Hippocampal formation (tissue), 2 donors: ENCODE data around the gene DBP.
"Not testable (repeated sequence)": the region's sequence is repeated elsewhere in the genome, so short reads cannot be mapped to it uniquely, and the experiment has no call there.

ENCODE experiments used
- DNase-seq, 2 donors: peaks; one replicate each; lab custom pipeline; 2025; lab: John Stamatoyannopoulos, UW

Gene DBP

DNA sequence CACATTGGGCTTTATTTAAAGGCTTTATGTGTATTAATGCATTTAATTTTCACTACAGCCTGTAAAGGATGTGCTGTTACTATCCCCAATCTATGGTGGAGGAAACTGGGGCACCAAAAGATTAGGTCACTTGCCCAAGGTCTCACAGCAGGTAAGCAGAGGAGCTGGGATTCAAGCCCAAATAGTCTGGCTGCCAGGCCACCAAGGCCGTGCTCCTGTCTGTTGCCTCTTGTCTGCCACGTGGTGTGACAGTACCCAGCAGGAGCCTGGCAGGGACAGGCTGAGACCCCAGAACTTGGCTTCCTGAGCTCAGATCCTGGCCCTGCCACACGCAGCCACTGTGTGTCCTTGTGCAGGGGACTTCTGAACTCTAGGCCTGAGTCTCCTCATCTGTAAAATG lies 31.2 kb upstream of the DBP start:
- DNase-seq: no peak

DNA sequence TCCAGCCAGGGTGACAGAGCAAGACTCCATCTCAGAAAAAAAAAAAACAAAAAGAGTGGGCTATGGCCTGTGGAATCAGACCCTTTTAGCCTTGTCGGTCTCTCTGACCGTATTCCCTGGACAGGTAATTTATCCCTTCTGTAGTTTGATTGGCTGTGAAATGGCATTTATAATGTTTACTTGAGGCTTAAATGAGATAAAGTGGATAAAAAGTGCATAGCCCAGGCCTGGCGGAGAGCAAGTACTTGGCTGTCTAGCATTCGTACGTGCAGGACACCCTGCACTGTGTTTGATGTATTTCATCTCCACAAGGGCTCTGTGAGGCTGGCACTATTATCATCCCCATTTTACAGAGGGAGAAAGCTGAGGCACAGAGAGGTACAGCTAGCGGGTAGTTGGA lies 28.6 kb upstream of the DBP start:
- DNase-seq: no peak

DNA sequence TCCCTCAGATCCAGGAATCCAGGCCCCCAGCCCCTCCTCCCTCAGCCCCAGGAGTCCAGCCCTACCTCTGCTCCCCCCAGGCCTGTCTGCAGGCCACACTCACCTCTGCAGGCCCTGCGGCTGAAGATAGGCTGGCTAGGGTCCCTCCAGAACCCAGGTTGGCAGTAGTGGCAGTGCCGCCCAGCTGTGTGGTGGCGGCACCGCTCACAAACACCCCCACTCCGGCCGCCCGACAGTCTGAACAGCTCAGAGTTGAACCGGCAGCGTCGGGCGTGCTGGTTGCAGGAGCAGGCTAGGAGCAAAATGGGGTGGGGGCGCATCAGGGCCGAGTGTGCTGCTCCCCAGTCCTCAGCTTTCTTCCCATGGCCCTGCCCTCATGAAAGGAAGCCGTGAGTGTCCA lies 27.3 kb upstream of the DBP start:
- no peak for DNase-seq

DNA sequence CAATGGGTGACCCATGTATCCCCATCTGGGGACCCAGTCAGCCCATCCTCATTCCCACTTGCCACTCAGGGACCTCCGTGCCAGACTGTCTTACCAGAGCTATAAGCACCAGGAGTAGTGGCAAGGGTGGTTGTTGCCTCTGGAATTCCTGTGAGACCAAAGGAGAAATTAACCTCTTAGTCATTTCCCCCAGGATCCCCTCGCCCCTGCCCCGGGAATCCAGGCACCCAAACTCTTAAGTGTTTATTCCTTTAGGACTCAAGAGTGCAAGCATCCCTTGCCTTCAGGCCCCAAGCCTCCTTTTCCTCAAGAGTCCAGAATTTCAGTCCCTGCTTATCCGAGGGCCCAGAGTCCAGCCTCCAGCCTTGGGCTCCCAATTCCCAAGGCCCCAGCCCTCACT lies 26.5 kb upstream of the DBP start:
- DNase-seq: no peak

DNA sequence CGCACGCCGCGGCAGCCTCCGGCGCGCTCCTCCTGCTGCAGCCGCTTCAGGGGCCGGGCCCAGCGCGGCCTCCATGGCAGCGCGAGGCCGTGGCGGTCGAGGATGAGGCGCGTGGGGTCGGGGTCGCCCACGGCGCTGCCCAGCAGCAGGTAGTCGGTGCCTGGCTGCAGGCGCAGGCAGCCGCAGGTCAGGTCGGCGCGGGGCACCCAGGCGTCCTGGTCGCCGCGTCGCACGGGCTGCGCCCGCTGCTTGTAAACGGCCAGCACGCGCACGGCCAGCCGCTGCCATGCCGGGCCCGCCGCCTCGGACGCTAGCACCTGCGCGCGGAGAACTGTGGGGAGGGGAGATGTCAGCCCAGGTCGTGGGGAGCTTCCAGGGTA lies 24.5 kb upstream of the DBP start:
- DNase-seq: no peak

DNA sequence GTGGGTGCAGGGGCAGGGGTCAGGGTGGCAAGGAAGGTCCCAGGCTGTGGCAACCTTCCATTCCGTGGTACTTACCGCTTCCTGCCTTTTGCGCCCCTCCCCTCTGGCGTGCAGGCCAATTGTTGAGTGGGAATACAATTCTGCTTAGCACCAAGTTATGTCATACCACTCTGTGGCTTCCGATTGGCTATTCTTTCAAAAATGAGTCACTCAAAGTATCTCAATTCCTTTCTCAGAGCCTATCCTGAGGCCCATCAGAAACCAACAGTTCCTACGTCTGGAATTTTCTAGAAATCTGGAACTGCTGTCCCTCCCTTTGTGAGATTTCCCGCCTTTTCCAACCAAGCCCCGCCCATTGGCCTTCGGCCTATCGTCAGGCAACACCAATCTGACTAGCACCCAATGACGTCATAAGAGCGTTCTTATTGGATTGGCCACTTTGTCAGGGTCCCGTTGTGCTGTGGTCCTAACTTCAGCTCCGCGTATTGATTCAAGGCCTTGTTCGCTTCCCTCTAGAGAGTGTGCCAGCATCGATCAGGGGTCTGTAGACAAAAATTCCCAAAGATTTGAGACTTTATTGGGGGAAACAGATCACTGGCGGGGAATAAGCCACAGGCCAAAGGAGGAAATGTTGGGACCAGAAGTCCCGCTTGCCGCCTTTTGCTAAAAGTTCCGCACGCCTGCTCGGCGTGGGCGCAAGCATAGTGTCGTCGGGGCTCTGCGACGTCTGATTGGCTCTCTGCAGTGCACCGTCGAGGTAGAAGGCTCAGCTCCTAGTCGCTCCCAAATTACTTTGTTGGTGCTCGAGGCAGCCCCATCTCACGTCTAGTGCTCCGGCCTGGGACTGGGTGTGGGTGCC lies 23.9 kb upstream of the DBP start:
- peak; percentile 53 to 76 for DNase-seq

DNA sequence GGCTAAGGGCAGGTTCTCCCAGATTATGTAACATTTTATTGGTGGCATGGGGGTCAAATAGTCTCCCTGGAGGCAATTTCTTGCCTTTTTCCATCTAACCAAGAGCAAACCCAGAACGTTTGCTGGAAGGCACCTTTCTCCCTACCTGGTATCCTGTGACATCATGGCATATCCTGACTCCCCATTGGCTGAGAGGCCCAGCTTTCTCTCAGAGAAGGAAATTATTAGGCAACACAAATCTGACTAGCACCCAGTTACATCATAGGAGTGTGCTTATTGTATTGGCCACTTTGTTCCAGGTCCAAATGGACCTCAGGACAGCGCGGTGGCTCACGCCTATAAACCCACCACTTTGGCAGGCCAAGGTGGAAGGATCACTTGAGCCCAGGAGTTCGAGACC lies 22.6 kb upstream of the DBP start:
- no peak for DNase-seq

DNA sequence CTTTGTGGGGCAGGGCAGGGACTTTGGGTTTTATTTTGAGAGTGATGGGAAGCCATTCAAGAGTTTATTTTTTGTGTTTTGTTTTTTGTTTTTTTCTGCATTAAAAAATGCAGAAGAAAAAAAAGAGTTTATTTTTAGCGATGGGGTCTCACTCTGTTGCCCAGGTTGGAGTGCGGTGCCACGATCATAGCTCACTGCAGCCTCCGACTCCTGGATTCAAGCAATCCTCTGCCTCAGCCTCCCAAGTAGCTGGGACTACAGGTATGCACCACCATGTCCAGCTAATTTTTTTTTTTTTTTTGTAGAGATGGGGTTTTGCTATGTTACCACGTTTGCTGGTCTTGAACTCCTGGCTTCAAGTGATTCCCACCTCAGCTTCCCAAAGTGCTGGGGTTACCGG lies 21.3 kb upstream of the DBP start:
- no peak for DNase-seq

DNA sequence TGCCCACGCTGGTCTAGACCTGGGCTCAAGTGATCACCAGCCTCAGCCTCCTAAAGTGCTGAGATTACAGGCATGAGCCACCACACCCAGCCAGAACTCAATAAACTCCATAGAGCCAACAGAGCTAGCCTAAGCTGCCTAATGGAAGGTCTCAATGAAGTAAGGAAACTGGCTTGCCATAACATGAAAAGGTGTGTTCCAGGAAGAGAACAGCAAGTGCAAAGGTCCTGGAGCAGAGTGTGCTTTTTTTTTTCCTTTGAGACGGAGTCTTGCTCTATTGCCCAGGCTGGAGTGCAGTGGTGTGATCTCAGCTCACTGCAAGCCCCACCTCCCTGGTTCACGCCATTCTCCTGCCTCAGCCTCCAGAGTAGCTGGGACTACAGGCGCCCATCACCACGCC lies 20.6 kb upstream of the DBP start:
- DNase-seq: not testable (repeated sequence)

DNA sequence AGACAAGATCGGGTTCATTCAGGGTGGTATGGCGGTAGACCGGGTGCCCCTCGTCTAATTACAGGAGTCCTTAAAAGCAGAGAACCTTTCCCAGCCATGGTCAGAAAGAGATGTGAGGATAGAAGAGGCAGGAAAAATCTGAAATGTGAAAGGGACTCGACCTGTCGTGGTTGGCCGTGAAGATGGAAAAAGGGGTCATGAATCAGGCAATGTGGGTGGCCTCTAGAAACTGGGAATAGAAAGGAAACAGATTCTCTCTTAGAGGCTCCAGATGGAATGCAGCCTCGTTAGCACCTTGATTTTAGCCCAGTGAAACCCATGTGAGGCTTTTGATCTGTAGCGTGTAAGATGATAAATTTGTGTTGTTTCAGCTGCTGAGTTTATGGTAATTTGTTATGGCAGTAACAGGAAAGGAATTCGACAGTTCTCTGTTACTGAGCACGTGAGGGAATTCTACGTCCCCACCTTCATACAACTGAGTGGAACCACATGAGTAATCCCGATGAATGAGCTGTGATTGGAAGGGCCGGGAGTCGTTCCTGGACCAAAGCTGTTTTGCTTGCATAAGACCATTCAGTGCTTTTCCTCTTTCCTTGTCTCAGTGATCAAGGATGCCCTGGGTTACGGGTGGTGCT lies 19.8 kb upstream of the DBP start:
- DNase-seq: no peak

DNA sequence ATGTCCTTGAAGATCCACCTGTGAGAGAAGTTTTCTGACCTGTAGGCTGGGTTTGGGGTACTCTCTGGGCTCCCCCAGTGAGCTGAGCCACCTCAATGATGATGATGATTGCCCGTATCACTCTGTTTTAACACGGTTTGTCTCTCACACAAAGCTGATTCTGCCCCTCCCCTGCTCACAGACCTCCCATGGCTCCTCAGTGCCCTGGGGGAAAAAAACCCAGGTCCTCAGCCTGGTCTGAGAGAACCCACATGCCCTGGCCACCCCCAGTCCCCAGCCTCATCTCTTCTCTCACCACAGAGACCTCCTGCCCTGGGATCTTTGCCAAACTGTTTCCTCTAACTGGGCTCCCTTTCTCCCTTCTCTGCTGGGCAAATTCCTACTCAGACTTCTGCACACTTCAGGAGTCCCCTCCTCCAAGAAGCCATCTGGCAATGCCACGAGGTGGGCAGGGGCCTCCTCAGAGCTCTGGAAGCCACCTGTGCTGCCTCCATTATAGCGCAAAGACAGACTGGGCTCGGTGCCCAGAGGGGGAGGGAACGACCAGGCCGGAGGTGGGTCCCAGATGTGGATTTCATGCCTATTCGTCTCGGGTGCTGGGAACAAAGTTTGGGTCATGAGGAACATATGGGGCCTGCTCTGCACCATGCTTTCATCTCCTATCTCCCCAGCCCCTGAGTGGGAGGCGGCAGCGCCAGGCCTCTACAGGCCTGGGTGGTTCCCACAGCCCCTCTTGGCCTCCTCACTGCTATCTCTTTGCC lies 17.3 kb upstream of the DBP start:
- no peak for DNase-seq

DNA sequence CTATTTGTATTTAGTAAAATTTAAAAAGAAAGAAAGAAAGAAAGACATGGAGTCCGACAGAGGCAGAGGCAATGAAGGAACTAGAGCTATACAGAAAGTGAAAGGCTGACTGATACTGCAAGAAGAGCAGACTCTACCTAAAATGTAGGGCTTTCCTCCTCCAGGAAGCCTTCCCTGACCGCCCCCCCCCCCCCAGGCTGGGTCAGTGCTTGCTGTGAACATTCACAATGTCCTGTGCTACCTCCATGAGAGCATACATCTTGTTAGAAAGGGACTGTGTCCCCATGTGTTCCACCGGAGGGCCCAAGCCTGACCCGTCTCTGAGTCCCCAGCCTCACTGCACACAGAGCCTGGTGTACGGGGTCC lies 14.5 kb upstream of the DBP start:
- DNase-seq: no peak

DNA sequence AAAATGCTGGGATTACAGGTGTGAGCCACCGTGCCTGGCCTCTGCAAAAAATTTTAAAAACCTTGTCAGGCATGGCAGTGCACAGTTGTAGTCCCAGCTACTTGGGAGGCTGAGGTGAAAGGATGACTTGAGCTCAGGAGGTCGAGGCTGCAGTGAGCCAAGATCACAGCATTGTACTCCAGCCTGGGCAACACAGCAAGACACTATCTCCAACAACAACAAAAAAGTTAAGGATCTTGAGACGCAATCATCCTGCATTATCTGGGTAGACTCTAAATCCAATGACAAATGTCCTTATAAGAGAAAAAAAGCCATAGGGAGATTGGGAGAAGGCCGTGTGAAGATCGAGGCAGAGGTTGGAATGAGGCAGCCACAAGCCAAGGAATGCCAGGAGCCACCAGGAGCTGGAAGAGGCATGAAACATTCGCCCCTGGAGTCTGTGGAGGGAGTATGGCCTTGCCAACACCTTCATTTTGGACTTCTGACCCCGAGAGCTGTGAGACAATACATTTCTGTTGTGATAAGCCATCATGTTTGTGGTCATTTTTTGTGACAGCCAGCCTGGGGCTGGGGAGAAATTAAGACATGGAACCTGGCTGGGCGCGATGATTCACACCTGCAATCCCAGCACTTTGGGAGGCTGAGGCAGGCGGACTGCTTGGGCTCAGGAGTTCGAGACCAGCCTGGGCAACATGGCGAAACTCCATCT lies 13.9 kb upstream of the DBP start:
- DNase-seq: no peak

DNA sequence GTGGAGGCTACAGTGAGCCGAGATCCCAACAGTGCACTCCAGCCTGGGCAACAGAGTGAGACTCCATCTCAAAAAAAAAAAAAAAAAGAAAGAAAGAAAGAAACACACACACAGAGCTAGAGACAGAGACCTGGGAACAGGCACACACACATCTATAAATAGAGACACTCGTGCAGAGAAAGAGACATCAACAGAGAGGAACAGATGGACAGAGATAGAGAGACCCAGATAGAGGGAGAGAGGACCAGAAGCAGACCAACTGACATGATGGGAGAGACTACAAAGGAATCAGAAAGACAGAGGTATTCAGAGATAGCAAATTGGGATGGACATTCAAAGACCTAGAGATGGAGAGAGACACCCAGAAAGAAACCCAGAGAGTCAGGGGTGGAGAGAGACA lies 11.0 kb upstream of the DBP start:
- no peak for DNase-seq

DNA sequence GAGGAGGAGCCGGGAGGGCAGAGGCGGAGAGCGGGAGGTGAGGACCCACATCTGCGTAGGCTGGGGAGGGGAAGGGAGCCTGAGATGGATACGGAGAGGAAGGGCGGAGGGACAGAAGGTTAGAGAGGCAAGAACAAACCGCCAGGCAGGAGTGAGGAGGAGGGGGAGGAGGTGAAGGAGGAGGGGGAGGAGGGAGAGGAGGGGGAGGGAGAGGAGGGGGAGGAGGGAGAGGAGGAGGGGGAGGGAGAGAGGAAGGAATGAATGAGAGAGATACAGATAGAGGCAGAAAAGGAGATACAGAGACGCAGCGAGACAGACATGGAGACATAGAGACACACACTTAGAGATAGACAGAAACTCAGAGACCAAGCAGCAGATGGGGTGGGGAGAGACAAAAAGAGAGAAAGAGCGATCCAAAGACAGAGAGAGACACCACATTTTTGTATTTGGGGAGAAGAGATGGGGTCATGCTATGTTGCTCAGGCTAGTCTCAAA lies 9.6 kb upstream of the DBP start:
- no peak for DNase-seq

DNA sequence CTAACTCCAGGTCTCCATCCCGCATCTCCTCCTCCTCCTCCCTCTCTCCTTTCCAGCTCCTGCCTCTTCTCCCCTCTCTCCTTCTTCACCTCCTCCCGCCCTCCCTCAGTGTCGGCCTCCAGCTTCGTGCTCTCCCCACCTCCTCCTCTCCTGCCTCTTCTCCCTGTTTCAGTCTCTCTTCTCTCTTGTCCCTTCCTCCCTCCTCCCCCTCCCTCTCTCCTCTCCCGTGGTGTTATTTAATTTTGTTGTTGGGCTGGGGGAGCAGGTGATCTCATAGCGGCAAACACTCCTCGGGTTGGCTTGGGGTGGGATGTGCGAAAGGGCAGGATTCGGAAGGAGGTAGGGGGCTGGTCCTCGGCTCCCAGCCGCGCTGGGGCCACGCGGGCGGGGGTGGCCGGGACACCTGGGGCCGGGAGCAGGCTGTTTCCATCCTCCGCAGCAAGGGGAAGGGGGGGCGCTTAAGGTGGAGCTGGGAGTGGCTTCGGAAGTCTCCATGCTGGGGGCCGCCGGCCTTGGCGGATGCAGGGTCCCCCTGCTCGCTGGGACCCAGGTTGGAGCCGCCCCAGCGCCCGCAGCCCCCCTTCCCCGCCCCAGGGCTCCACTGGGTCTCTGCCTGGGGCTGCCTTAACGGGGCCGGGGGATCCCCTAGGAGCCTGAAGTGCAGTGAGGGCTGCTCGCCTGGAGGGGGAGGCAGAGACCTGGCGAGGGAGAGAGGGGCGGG lies 9.0 kb upstream of the DBP start, which contains the start of gene CA11:
CA11 (minus strand) TSS at position 187 of the 721 bp plus-strand sequence. CDS start 555 bp downstream, outside the sequence.
- DNase-seq: peak; percentile 82 to 89

DNA sequence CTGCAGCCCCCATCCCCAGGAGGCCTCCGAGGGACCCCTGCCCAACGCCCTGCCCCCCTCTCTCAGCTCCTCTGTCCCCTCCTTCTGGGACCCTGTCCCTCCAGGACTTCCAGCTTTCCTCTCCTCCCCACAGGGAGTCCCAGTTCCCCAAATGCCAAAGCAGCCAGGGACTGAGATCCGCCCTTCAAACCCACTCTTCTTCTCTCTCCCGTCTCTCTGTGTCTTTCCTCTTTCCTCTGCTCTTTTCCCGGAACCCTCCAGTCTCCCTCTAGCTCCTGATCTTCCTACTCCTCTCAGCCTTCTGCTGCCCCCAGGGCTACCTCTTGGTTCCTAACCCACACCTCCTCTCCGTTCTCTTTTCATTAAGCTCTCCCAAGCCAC lies 8.4 kb upstream of the DBP start:
- no peak for DNase-seq

DNA sequence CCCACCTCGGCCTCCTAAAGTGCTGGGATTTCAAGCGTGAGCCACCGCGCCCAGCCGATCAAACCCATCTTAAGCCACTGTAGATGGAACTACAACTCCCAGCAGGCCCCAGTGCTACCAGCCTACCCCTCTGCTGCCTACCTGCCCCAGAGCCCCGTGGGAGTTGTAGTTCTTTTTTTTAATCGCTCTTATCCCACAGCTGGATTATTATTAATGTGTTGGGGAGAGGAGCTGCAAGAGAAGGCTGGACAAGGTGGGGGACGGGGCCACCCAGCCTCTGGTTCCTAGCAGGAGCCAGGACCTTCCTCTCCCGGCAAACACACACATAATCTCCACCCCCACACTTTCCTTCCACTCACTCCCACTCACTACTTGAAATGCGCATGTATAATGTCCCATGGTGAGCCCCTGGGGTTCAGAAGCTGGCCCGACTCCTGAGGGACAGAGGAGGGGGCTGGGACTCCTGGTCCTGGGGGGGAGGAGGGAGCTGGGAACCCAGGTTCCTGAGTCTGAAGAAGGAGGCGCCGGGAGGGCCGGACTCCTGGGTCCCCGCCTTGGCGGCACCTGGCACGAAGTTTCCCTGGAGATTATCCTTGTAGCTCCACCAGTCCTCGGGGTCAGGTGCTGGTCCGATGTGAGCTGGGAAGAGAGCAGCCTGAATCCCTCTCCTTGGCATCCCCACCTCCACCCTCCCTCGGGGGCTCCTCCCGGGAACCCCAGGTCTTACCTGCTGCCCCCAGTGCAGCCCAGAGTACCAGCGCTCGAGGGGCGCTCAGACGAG lies 7.8 kb upstream of the DBP start:
- peak; percentile 70 to 87 for DNase-seq

DNA sequence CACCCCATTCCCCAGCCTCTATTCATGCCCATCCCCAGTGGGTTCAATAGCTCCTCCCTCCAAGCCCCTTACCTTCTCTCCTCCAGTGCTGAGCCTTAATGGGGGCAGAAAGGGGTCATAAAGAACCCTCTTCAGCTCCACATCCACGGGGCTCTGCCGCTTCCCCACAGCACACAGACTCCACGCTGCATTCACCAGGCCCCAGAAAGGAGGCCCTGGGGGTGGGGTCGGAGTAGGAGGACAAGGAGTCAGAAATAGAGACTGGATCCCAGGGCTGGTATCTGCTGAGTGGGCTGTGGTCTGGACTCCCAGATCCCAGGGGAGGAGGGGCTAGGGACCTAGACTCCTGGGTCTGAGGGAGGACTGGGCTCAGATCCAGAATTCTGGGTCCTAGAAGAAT lies 7.2 kb upstream of the DBP start:
- peak in 1 of 2 donors; percentile 61 for DNase-seq

DNA sequence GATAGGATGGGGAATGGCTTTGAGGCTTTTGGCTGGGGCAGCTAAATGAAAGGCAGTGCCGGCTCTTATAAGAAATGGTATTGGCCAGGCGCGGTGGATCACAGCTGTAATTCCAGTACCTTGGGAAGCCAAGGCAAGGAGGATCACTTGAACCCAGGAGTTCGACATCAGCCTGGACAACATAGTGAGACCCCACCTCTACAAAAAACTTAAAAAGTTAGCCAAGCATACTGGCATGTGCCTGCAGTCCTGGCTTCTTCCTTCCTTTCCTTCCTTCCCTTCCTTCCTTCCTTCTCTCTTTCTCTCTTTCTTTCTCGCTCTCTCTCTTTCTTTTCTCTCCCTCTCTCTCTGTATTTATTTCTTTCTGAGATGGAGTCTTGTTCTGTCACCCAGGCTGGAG lies 5.7 kb upstream of the DBP start:
- DNase-seq: no peak

DNA sequence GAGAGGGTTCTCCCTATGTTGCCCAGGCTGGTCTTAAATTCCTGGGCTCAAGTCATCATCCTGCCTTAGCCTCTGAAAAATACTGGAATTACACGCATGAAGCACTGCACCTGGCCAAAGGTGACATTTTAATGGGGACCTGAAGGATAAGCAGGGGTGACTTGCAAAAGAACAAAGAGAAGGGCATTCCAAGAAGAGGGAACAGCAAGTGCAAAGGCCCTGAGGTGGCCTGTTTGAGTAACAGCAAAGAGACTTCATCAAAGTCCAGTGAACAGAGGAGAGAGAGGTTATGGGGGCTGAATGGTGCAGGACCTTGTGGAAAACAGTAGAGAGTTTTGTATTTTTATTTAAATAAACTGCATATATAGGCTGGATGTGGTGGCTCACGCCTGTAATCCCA lies 4.7 kb upstream of the DBP start:
- DNase-seq: no peak
